ENCODE data around the gene EIF3A.

GRCh38 chr10:119112056-119112455, 31.4 kb upstream of the EIF3A start:
- TF ChIP-seq ZNF639 (tag by site-specific recombination; IDR thresholded peaks at IDR 0.05) = no peak
- no peak for TF ChIP-seq ZNF664 (tag by site-specific recombination; IDR thresholded peaks at IDR 0.05)
- TF ChIP-seq ZNF132 (tag by site-specific recombination; IDR thresholded peaks at IDR 0.05; ENCODE audit: borderline replicate concordance) = no peak
- no peak for TF ChIP-seq CTCF (tag by site-specific recombination; IDR thresholded peaks at IDR 0.05)
- TF ChIP-seq ZBTB21 (tag by site-specific recombination; IDR thresholded peaks at IDR 0.05) = no peak
- no peak for TF ChIP-seq ZNF146 (tag by site-specific recombination; IDR thresholded peaks at IDR 0.05)
- no peak for TF ChIP-seq ZBTB26 (tag by site-specific recombination; optimal IDR thresholded peaks at IDR 0.05)
- TF ChIP-seq ZNF274 (IDR thresholded peaks at IDR 0.05; ENCODE audit: low read length) = no peak
- no peak for TF ChIP-seq ZNF274 (tag by site-specific recombination; IDR thresholded peaks at IDR 0.05; ENCODE audit: borderline replicate concordance)
- TF ChIP-seq ZNF362 (tag by site-specific recombination; IDR thresholded peaks at IDR 0.05) = no peak
- TF ChIP-seq SP7 (tag by site-specific recombination; IDR thresholded peaks at IDR 0.05) = no peak
- no peak for TF ChIP-seq ZNF518A (tag by site-specific recombination; conservative IDR thresholded peaks at IDR 0.05; ENCODE audit: low read depth)
- no peak for TF ChIP-seq SCRT1 (tag by site-specific recombination; IDR thresholded peaks at IDR 0.05; ENCODE audit: borderline replicate concordance)
- TF ChIP-seq ZNF155 (tag by site-specific recombination; IDR thresholded peaks at IDR 0.05) = no peak

All from HEK293 (cell line).